ENCODE measurements around the gene SYTL1. TPM values are rescaled to one million over a fixed set of nuclear protein-coding genes. Genes with fewer than 3 reads are reported as not detected.

The SYTL1 gene
- total RNA-seq, 1 experiment from 2014 or later: 75.9 TPM

- TF ChIP-seq REST (IDR thresholded peaks at IDR 0.05; ENCODE audit: low read depth) (no peak), EZH2phosphoT487 (IDR thresholded peaks at IDR 0.05; ENCODE audit: borderline replicate concordance) (no peak), ZBTB33 (IDR thresholded peaks at IDR 0.05; ENCODE audit: extremely low read depth, insufficient replicate concordance, low read length) (no peak)
Observed at GRCh38 chr1:27333717-27334279, 8.0 kb upstream of the SYTL1 start (continued).

GRCh38 chr1:27335506-27336422 lies 6.1 kb upstream of the SYTL1 start:
- Histone ChIP-seq H3K9ac (ENCODE audit: low read length) (no peak overlapping the region), H3K9me2 (ENCODE audit: insufficient read depth) (no peaks in the 10 kb centered on the region), H3K27me3 (ENCODE audit: insufficient read depth, low read length) (no peaks in the 10 kb centered on the region), H2AFZ (ENCODE audit: low read depth, low read length, poor library complexity, severe bottlenecking) (no peak overlapping the region), H3K4me1 (ENCODE audit: control insufficient read depth in 1 of 2, insufficient read depth in 2 of 2, low read length in 2 of 2) (peaks cover 7 to 17% of the 10 kb centered on the region in 2 experiments), H3K9me3 (ENCODE audit: control insufficient read depth in 1 of 2, insufficient read depth in 1 of 2, low read depth in 1 of 2, low read length in 2 of 2) (no peaks in the 10 kb centered on the region), H3K27ac (ENCODE audit: low read depth, low read length) (no peak overlapping the region; the same call in 1 of the 2 replicates), H3K4me2 (ENCODE audit: low read length) (no peak overlapping the region), H3K36me3 (ENCODE audit: control insufficient read depth in 1 of 2, insufficient read depth in 2 of 2, low read length in 2 of 2) (peaks cover 14 to 31% of the 10 kb centered on the region in 2 experiments), H3K79me2 (ENCODE audit: insufficient read depth, low read length) (peaks cover 3% of the 10 kb centered on the region; the same call in 1 of the 2 replicates), H3K4me3 (replicated peaks in 1 of 2; ENCODE audit: low read depth in 1 of 2, low read length in 2 of 2) (no peak overlapping the region), H4K20me1 (ENCODE audit: insufficient read depth) (no peaks in the 10 kb centered on the region)
- ATAC-seq (no peak), DNase-seq (ENCODE audit: low read depth, low spot score) (no peak)
- intact Hi-C loops (cut with micrococcal nuclease): no loop called here
- POLR2A ChIA-PET: no interaction called here
- RAD21 ChIA-PET (ENCODE audit: low non-redundant PET in 1 of 2, low total read pairs in 2 of 2, uncharacterized antibody in 2 of 2, unreplicated experiment in 2 of 2): no interaction called here
- no TSS peak for BruUV-seq (replicated peaks)
- CTCF ChIA-PET: no interaction called here
- no peak for TF ChIP-seq POLR2AphosphoS5 (IDR thresholded peaks at IDR 0.05; ENCODE audit: low read depth, low read length)
- TF ChIP-seq REST (IDR thresholded peaks at IDR 0.05; ENCODE audit: low read depth): no peak
- TF ChIP-seq ELF1 (IDR thresholded peaks at IDR 0.05; ENCODE audit: borderline replicate concordance, low read depth): no peak
- no peak for TF ChIP-seq JUND (IDR thresholded peaks at IDR 0.05)
- TF ChIP-seq ZBTB33 (IDR thresholded peaks at IDR 0.05; ENCODE audit: extremely low read depth, insufficient replicate concordance, low read length): no peak
- no peak for TF ChIP-seq EGR1 (IDR thresholded peaks at IDR 0.05; ENCODE audit: low read depth)
- no peak for TF ChIP-seq FOSL1 (IDR thresholded peaks at IDR 0.05; ENCODE audit: low read depth)
- no peak for TF ChIP-seq CBX3 (IDR thresholded peaks at IDR 0.05; ENCODE audit: low read depth)
